GM12878 (cell line): ENCODE measurements around the gene ARHGAP19. TPM values are rescaled to one million over a fixed set of nuclear protein-coding genes. Genes with fewer than 3 reads are reported as not detected.

Experiments
- ATAC-seq: fragments of 200-7000 bp; cut with Tn5 transposase; 3 replicates; pipeline ENCODE4 v1.9.1; 2020; ENCODE audit warnings: mild to moderate bottlenecking, moderate library complexity
- BruUV-seq: library from RNA; stranded (reverse); fragments of 400-500 nt; replicated peaks from 2 replicates; lab custom pipeline; 2021; lab: Mats Ljungman, UMichigan
- CTCF ChIA-PET: fragments of 300-600 bp; sonication (Branson Sonifier 250); formaldehyde crosslinking; extraction: SDS; loops from one replicate; lab custom pipeline; 2021; ENCODE audit warnings: inconsistent platforms; lab: Yijun Ruan, JAX
- POLR2A ChIA-PET: fragments of 350-600 bp; formaldehyde crosslinking; extraction: SDS; loops from one replicate; lab custom pipeline; 2021; ENCODE audit warnings: inconsistent platforms; lab: Charles Lee
- RAD21 ChIA-PET: fragments of 300-600 bp; sonication (Branson Sonifier 250); formaldehyde crosslinking; loops from one replicate; lab custom pipeline; 2023; ENCODE audit warnings: antibody characterized with exemption; ENCODE audit not compliant: unreplicated experiment; lab: Charles Lee
- SMC1A ChIA-PET: fragments of 300-600 bp; sonication (Branson Sonifier 250); formaldehyde crosslinking; loops from one replicate; lab custom pipeline; 2023; ENCODE audit not compliant: unreplicated experiment, uncharacterized antibody; lab: Charles Lee
- DNase-seq: peaks from one replicate; pipeline ENCODE4 v3.0.0-alpha.2; 2011; ENCODE audit warnings: low read depth, low spot score
- FAIRE-seq: peaks from 3 replicates; lab custom pipeline; 2011; peaks lifted over from hg19 to GRCh38; lab: Jason Lieb, UNC
- H2AFZ ChIP-seq: 2 replicates; pipeline ENCODE4 v1.6.0; 2011; ENCODE audit warnings: low read depth, low read length, control low read depth; ENCODE audit not compliant: control insufficient read depth
- H3K27ac ChIP-seq: 2 replicates; pipeline ENCODE4 v1.5.1; 2011; ENCODE audit warnings: control low read depth; ENCODE audit not compliant: control insufficient read depth, insufficient read depth
- H3K27me3 ChIP-seq, 2 experiments: replicated peaks in 1 of 2; 2 replicates each; pipeline versions ENCODE4 v1.6.0 to v1.6.1; 2011; ENCODE audit warnings: low read length in 1 of 2; ENCODE audit not compliant: control insufficient read depth in 2 of 2, insufficient read depth in 2 of 2
- H3K36me3 ChIP-seq, 2 experiments: 2 replicates each; pipeline ENCODE4 v1.5.1; 2011; ENCODE audit warnings: low read length in 1 of 2; ENCODE audit not compliant: control insufficient read depth in 2 of 2, insufficient read depth in 2 of 2
- H3K4me1 ChIP-seq: 2 replicates; pipeline ENCODE4 v1.6.1; 2011; ENCODE audit warnings: mild to moderate bottlenecking, low read length, moderate library complexity, mixed read lengths; ENCODE audit not compliant: control insufficient read depth, insufficient read depth
- H3K4me2 ChIP-seq: 2 replicates; pipeline ENCODE4 v1.6.0; 2011; ENCODE audit warnings: control low read depth; ENCODE audit not compliant: control insufficient read depth, insufficient read depth
- H3K4me3 ChIP-seq: fragments of 200-600 bp; sonication (generic); 2 replicates; pipeline ENCODE4 v1.5.1; 2016
- H3K79me2 ChIP-seq: 2 replicates; pipeline ENCODE4 v1.6.0; 2011; ENCODE audit warnings: low read length; ENCODE audit not compliant: control insufficient read depth, insufficient read depth
- H3K9ac ChIP-seq: 2 replicates; pipeline ENCODE4 v1.8.0; 2011; ENCODE audit warnings: low read length, control low read depth, mixed read lengths; ENCODE audit not compliant: control insufficient read depth, insufficient read depth
- H3K9me3 ChIP-seq: replicated peaks from 3 replicates; pipeline ENCODE4 v1.5.1; 2011; ENCODE audit warnings: mild to moderate bottlenecking, low read length; ENCODE audit not compliant: control insufficient read depth, insufficient read depth
- H4K20me1 ChIP-seq: 2 replicates; pipeline ENCODE4 v1.6.0; 2011; ENCODE audit not compliant: control insufficient read depth, insufficient read depth
- ATF2 ChIP-seq: IDR thresholded peaks from 2 replicates; pipeline ENCODE4 v1.6.1; 2012; ENCODE audit warnings: low read length, inconsistent platforms
- BMI1 ChIP-seq: fragments of 450-650 bp; IDR thresholded peaks from 2 replicates; pipeline ENCODE4 v1.6.1; 2016; ENCODE audit warnings: mild to moderate bottlenecking, moderate library complexity, borderline replicate concordance
- ELK1 ChIP-seq: IDR thresholded peaks from 2 replicates; pipeline ENCODE4 v1.6.1; 2012; ENCODE audit warnings: low read depth, low read length, improper control_type of control experiment
- GATAD2B ChIP-seq: fragments of 450-650 bp; conservative IDR thresholded peaks from 2 replicates; pipeline ENCODE4 v1.6.1; 2017; ENCODE audit warnings: low read depth, mild to moderate bottlenecking, moderate library complexity
- IRF4 ChIP-seq: IDR thresholded peaks from 2 replicates; pipeline ENCODE4 v1.6.1; 2011; ENCODE audit warnings: low read depth, low read length
- JUND ChIP-seq: IDR thresholded peaks from 2 replicates; pipeline ENCODE4 v1.6.1; 2012; ENCODE audit warnings: low read depth, mild to moderate bottlenecking, low read length, improper control_type of control experiment, moderate library complexity
- KAT2A ChIP-seq: conservative IDR thresholded peaks from 2 replicates; pipeline ENCODE4 v1.6.1; 2011; ENCODE audit warnings: low read depth, low read length; ENCODE audit not compliant: control insufficient read depth
- MTA3 ChIP-seq: IDR thresholded peaks from 2 replicates; pipeline ENCODE4 v1.6.1; 2012; ENCODE audit warnings: low read length, inconsistent platforms, borderline replicate concordance
- POLR2A ChIP-seq: IDR thresholded peaks from 2 replicates; pipeline ENCODE4 v1.6.1; 2011; ENCODE audit warnings: low read depth, mild to moderate bottlenecking, low read length
- POLR2AphosphoS2 ChIP-seq: IDR thresholded peaks from 2 replicates; pipeline ENCODE4 v1.6.1; 2011; ENCODE audit warnings: low read depth, mild to moderate bottlenecking, low read length, improper control_type of control experiment, moderate library complexity
- RBBP5 ChIP-seq: fragments of 200-600 bp; sonication (generic); conservative IDR thresholded peaks from 2 replicates; pipeline ENCODE4 v1.6.1; 2016
- USF2 ChIP-seq: IDR thresholded peaks from 2 replicates; pipeline ENCODE4 v1.6.1; 2011; ENCODE audit warnings: low read depth, low read length, improper control_type of control experiment, borderline replicate concordance
- ZBTB33 ChIP-seq: fragments of 450-650 bp; IDR thresholded peaks from 2 replicates; pipeline ENCODE4 v1.6.1; 2017; ENCODE audit warnings: mild to moderate bottlenecking
- ZNF592 ChIP-seq: fragments of 450-650 bp; IDR thresholded peaks from 2 replicates; pipeline ENCODE4 v1.6.1; 2017; ENCODE audit warnings: mild to moderate bottlenecking, moderate library complexity
- WGBS: methylation state at CpG from one replicate; pipeline ENCODE4 v1.1.6; 2016; ENCODE audit warnings: low lambda C conversion rate; ENCODE audit not compliant: insufficient replicate concordance, insufficient coverage; ENCODE audit errors: missing lambda C conversion rate; 5-methylcytosine and 5-hydroxymethylcytosine counted together
- in situ Hi-C: fragments of 300-500 bp; cut with MboI; formaldehyde crosslinking; loops from 9 replicates; pipeline ENCODE4 v1.14.3; 2018; ENCODE audit warnings: mixed read lengths
- intact Hi-C: fragments of 100-400 bp; cut with micrococcal nuclease; formaldehyde crosslinking; loops from one replicate; pipeline ENCODE4 v1.14.2; 2022; ENCODE audit not compliant: unreplicated experiment
- polyA plus RNA-seq, 11 experiments: library from polyadenylated mRNA; depleted of rRNA in 4 of 11; unstranded in 6 of 11; stranded (reverse) in 5 of 11; fragments of >200 nt; fragmentation: Nextera tagmentation in 4 of 11; fragmentation: Illumina TruSeq in 1 of 11; extraction: Ambion mirVana in 4 of 11; extraction: Trizol in 1 of 11; gene quantifications; 1 replicate in 1 of 11; 2 replicates in 10 of 11; pipeline versions ENCODE4 v1.2.1 to v1.2.3, GENCODE V29; 2011 to 2016; ENCODE audit warnings: inconsistent platforms in 2 of 11, missing spikeins in 2 of 11, low read depth in 1 of 11
- total RNA-seq, 4 experiments: library from RNA; depleted of rRNA in 3 of 4; stranded (reverse); fragments of >200 nt in 3 of 4; fragmentation: Illumina TruSeq in 1 of 4; extraction: Trizol in 1 of 4; gene quantifications; 2 replicates each; pipeline versions ENCODE4 v1.2.1 to v1.2.3, GENCODE V29; 2013 to 2021

ARHGAP19 gene
- total and polyA plus RNA-seq, 10 of the 15 experiments (the other 5 are each of a cell fraction or from before 2014, with no cell fraction given), result 13.3 to 40.7 (median 22.6) TPM

GRCh38 chr10:97178074-97178473 lies 114.4 kb downstream of the ARHGAP19 start (continued):
- no peak for TF ChIP-seq ZNF592
- TF ChIP-seq IRF4, result no peak
- TF ChIP-seq ZBTB33, result no peak
- no peak for TF ChIP-seq JUND
- no peak for TF ChIP-seq GATAD2B

- ATAC-seq (no peak), FAIRE-seq (no peak), DNase-seq (no peak)
- WGBS, result 4% methylated on average over 5 of the region's 5 CpGs
- H3K4me2 ChIP-seq, result no peak overlapping the region
- no peaks in the 10 kb centered on the region for H4K20me1 ChIP-seq
- H3K27ac ChIP-seq, result no peak overlapping the region
- H3K9me3 ChIP-seq, result no peaks in the 10 kb centered on the region
- H3K4me3 ChIP-seq, result no peak overlapping the region
- RAD21 ChIA-PET, result no interaction called here
- H2AFZ ChIP-seq, result no peak overlapping the region
- H3K79me2 ChIP-seq, result no peaks in the 10 kb centered on the region
- SMC1A ChIA-PET, result no interaction called here
- BruUV-seq, result no TSS peak
- H3K4me1 ChIP-seq, result no peaks in the 10 kb centered on the region
- no peaks in the 10 kb centered on the region for H3K36me3 ChIP-seq
- H3K9ac ChIP-seq, result no peak overlapping the region
- CTCF ChIA-PET, result interaction anchor here (1.5 to 2.5 kb wide), 2 partner anchors 18 to 20 kb away, joined by 4 to 8 read pairs; no protein-coding TSS in a partner anchor
- peaks cover 4 to 8% of the 10 kb centered on the region in 2 experiments; a peak in 3 of 4 replicates for H3K27me3 ChIP-seq
- intact Hi-C loops, result no loop called here
- in situ Hi-C loops, result no loop called here
- POLR2A ChIA-PET, result no interaction called here
- TF ChIP-seq BMI1, result no peak
- TF ChIP-seq USF2, result no peak
- TF ChIP-seq RBBP5, result no peak
- TF ChIP-seq ATF2, result no peak
- no peak for TF ChIP-seq POLR2AphosphoS2
- no peak for TF ChIP-seq GATAD2B
- no peak for TF ChIP-seq POLR2A
- TF ChIP-seq ELK1, result no peak
- no peak for TF ChIP-seq KAT2A
- no peak for TF ChIP-seq MTA3
These were observed 116.2 kb downstream of the ARHGAP19 start for GRCh38 chr10:97176226-97176625.
